ENCODE measurements around the gene RNF121.
A peak's percentile ranks its signal among the peaks of the same experiment; 100 is the strongest.

Gene RNF121

DNA sequence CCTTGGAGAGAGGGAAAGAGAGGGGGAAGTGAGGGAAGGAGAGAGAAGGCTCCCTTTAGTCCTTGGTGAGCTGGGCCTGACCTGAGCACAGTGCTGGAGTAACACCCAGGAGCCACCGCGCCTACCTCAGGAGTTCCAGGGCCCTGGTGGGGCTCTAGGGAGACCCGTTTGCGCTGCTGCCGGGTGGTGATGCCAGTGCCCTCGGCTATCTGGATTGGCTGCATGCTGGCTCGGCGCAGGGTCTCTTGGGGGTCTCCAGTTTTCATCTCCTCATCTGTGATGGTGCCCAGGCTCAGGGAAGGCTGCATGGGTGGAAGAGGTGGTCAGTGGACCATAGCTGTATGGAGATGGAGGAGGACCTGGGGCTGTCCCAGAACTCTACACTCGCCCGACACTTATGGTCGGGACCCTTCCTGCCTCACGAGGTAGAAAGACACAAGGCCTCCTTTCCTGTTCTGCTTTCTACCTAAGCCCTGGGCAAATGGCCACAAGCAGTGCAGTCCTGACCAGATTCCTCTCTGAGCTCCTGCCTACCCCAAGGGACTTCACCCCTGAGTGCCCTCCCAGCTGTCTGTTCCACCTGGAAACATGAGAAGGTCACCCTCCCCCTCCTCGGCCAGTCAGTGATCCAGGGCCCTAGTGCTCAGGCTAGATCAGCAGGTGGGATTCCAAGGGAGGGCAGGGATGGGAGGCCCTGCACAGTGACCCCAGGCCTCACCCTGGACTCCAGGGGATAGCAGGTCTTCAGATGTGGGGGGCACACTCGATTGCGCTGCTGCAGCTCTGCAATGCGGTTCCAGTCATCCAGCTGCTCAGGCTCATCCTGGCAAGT lies 75.9 kb downstream of the RNF121 start:
- DNase-seq = no peak

DNA sequence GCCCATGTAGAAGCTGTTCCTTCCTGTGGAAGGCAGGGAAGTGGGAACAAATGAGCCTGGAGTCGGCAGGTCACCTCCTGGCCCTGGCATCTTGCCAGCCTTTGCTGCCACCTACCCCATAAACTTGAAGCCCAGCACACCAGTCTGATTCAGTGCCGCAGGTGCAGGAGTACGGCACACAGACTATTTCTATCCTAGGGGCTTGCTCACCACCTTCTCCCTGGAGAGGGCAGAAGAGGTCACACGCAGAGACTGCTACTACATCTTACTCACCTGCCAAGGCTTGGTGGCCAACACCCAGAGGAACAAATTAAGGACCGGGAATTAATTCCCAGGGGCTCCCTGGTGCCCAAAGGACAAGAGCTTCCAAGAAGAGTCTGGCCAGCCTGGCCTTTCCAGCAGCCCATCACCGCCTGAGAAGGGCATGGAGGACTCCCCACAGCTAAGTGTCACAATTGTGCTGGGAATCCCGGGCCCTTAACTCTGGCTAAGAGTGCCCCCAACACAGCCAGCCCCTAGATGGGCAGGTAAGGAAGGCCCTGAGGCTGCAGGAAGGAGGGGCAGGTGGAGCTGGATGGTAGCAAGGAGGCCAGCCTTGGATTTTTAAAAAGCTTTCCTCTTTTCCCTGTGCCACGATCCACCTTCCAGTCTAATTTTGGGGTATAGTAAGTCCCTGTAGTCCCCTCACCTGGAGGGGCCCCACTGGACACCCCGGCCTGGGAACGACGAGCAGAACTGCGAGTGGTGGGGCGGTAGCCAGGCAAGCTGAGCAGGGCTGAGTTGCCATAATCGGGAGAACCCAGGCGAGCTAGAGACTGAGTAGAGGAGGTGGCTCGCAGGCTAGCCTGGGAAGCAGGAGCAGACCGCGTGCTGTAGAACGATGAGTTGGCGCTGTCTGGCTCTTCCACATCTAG lies 76.8 kb downstream of the RNF121 start:
- no peak for DNase-seq

DNA sequence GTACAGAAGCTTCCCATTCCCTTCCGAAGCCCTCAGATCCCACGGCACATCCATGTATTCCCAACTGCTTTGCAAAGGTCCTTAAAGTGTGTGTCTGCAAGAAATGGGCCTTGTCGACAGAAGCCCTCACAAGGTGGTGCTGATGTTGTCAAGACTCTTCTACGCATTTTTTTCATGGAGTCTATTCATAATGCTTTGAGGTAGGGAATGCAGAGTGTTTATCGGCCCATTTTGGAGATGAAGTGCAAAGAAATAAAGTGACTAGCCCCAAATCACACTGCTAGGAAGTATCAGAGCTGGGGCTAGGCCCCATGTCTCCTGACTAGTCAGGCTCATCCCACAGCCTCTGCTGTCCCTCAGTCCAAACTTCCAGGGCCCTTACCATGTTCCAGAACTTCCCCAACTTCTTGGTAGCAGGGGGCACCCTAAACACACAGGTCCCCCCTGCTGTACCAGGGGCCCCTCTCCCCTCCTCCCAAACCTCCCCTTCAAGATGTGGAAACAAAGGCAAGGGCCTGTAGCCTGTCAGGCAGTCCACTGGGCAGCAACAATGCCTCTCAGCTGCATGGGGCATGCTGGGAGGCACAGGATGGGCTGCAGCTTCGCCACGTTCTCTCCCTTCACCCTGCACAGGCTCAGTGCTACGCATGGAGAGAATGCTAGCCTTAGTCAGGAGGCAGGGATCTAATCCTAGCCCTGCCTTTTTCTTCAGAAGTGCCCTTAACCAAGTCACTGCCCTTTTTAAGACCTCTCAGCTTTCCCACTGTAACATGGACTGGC lies 77.7 kb downstream of the RNF121 start:
- DNase-seq = no peak

DNA sequence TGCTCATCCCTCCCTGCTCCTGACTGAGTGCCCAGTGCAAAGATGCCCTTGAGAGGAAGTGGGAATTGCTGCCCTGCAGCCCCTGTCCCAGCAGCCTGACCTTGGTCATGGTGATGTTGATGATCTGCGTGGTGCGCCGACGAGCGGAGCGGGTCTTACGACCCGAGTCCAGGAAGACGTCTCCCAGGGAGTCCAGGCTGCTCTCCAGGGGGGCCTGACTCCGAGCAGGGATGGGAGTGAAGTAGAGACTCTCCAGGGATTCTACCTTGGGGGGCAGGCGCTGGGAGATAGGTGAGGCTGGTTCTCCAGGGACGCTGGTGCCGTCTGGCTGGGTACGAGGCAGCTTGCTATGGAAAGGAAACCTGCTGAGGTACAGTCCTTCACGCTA lies 78.2 kb downstream of the RNF121 start:
- DNase-seq = no peak

DNA sequence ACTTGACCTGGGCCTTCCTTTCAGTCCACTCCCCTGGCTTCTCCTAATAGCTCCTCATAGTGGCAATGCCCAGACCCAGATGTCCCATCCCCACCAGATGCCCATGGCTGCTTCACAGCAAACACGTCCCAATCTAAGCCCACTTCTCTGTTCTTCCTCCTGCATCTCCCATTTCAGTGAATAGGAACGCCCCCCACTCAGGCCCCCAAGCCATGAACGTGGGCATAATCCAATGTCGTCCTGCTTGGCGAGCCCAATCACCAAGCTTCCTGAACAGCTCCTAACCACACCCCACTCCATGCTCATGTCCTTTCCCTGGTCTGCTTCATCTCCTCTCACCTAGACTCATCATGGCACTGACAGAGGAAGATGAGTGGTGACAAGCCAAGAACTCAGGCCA lies 78.7 kb downstream of the RNF121 start:
- DNase-seq = no peak

DNA sequence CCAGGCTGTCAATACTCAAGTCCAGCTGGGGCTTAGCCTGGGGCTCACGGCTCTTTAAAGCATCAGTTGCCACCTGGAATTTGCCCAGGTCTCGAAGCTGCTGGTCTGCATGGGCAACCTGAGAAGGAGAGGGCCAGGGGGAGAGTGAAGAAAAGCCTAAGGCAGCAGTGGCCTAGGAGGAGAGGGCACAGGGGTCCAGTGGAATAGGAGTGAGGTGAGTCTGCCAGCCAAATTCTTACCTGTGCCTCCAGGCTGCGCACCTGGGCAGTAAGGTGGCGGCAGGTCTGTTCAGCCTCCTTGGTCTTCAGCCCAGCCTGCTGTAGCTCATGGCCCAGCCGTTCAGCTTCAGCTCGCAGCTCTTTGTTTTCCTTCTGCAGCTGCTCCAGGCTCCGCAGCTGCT lies 79.9 kb downstream of the RNF121 start:
- DNase-seq = no peak

DNA sequence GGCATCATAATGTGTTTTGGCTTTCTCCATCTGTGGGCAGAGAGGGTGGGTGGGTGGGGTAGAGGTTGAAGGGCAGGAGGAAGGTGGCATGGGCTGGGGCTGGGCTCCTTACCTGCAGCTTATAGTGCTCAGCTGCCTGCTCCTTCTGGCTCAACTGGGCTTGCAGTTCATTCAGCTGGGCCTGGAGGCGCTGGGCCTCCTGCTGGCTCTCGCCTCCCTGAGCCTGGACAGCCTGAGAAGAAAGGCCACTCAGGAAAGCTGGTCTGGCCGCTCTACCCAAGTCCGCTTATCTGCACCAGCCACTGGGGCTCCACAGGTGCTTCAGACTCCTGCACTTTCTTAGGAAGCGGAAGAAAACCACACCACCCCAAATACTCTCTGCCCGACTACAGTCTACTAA lies 80.3 kb downstream of the RNF121 start:
- no peak for DNase-seq

DNA sequence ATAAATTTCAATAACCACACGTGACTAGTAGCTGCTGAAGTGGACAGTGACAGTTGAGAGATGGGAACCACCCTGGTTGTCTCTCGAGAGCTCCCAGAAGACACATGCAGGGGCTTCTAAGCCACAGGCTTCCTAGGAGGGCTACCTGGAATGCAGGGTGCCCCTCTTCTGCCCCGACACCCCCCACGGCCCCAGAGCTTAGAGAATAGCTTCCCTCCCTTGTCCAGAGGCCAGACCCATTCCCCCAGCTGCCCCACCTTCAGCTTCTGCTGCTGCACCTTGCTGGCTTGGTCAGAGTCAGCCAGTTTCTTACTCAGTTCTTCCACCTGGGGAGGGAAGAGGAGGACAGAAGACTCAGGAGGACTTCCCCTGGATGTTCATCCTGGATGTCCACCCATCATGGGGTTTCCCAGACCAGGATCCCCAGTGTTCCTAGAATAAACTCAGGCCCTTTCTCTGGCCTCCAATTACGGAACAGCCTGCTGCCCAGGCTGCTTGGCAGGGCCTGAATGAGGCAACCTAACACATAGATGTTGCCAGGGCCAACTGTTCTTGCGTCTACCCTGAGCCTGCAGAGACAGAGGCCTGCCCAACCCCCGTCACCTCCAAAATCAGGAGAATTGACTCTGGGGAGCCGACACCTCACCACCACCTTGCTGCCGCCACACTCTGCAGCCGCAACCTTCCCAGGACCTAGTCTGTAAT lies 81.8 kb downstream of the RNF121 start:
- DNase-seq = peak in 19 of 58 donors; percentile 20 to 75 (median 50)

DNA sequence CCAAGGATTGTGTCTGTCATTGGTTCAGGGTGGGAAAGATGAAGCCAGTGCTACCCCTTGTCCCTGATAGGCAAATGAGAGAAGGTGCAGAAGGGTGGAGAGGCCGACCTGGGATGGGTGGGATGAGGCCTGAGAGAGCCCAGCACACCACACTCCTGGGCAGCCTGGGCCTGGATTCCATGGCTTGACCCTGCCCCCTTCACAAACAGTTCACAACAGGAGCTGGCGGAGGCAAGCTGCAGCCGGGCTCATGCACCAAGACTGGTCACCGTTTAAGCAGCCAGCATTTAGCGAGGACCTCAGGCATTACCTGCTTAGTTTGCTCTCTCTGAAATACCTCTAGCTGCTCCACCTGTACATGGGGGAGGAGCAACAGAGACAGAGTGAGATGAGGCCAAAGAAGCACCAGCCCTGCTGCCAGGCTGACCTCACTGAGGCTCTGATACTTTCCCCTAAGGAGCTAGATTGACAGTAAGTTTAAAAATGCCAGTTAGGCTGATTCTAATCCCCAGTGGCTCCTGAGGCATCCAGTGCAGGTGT lies 83.3 kb downstream of the RNF121 start:
- DNase-seq = no peak

DNA sequence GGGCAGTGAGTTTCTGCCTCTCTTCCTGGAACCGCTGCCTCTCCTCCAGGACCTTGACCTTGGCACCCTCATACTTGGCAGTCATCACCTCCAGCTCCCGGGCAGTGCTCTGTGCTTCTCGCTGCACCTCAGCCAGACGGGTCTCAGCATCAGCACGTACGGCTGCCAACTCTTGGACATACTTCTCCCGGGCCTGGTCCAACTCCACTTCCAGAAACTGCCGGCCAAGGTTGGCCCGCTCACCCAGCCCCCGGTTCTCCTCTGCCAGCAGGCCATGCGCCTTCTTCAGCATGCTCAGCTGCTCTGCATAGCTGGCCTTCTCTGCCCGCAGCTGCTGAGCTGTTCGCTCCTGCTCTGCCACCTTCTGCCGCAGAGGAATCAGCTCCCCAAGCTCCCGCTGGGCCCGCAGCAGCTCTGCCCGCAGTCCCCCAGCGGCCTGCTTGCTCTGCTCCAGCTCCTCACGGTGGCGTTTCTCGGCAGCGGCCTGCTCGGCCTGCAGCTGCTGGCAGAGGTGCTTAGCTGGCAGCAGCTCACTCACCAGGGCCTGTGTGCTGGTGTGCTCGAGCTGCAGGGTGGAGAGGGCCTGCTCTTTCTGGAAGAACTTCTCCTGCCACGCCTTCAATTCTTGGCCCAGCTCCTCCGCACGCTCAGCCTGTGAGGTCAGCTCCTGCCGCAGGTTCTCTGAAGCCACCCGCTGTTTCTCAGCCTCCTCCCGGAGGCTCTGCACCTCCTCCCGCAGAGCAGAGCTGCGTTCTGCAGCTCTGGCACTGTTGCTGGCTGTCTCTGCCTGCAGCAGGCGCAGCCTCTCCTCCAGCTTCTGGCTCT lies 84.3 kb downstream of the RNF121 start:
- peak in 50 of 58 donors; percentile 32 to 93 (median 72) for DNase-seq

DNA sequence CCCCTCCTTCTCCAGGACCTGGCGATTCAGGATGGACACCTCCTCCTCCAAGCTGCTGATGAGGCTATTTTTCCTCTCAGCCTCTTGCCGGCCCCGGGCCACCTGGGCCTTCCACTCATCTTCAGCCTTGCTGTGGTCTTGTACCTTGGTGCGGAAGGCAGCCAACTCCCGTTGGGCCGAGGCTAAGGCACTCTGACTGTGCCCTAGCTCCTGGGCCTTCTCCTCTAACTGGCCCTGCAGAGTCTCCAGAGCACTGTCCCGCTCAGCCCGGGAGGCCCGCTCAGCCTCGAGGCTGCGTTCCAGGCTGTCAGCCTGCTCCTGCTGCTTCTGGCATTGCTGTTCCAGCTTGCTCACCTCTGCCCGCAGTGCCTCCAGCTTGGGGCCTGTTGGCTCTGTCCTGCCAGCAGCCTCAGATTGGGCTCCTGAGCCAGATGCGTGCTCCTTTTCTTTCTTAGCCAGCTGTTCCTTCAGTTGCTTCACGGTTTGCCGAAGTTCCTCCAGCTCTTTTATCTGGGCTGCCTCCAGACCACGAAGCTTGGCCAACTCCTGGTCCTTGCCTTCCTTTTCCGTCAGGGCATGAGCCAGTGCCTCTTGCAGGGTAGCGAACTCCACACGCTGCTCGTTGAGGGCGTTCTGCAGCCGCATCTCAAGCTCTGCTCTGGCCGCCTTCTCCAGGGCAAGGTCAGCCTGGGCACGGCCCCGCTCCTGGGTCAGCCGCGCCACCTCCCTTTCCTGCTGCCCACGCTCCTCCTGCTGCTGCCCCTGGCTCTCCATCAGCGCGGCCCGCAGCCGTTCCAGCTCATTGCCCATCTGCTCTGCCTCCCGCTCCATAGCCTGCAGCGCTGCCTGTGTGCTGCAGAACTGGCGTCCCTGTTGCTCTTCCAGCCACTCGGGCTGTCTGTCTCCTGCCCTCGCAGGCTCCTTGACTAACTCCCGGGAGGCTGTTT lies 85.2 kb downstream of the RNF121 start:
- no peak for DNase-seq

DNA sequence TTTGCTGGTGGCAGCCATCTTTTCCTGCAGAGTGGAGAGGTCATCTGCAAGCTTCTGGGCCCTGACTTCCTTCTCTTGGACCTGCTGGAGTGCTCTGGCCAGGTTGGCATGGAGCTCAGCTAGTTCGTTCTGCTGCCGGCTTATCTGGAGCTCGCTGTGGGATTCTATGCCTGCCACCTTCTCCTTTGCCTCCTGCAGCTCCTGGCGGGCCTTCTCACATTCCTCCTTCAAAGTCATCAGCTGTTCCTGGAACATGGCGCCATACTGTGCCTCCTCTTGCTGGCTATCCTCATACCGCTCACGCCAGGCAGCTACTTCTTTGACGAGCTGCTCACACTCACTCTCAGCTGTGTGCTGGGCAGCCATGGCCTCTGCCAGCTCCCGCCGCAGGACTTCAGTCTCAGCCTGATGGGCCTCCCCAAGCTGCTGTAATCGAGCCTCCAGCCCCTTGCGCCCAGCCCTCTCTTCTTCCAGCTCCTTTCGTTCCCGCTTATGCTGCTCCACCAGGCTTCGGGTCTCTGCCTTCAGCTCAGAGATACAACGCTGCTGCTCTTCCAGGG lies 86.0 kb downstream of the RNF121 start:
- DNase-seq = no peak

DNA sequence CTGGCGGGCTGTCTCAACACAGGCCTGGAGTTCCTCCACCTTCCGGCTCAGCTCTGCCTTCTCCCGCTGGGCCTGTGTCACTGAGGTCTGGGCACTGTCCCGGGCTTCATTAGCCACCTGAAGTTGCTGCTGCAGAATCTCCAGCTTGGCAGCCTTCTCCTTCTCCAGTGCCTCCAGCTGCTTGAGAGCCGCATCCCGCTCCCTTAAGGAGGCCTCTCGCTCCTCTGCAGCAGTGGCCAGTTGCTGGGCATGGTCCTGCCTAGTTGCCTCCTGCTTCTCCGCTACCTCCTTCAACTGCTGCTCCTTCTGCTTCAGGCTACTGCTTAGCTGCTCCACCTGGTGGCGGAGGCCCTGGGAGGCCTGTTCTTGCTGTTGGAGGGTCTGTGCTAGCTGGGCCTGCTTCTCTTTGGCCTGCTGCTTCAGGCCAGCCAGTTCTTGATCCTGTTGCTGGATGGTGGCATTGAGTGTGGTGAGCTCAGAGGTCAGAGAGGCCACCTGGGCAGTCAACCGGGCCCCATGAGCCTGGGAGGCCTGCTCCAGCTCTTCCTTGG lies 86.7 kb downstream of the RNF121 start:
- peak in 6 of 58 donors; percentile 15 to 52 (median 32) for DNase-seq

DNA sequence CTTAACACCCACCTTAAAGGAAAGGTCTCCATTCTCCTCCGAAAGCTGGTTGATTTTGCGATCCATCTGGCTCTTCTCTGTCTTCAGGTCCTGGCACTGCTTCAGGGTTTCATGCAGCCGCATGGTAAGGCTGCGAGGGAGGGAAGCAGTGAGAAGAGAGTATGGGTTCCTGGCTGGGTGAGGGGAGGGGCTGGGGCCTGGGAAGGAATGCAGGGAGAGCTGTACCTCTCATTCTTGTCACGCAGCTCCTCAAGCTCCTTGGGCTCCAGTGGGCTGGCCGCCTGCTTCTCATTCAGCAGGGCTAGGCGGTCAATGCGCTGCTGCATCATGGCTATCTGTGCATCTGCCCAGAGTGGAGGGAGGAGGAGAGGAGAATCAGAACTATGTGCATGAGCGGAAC lies 89.3 kb downstream of the RNF121 start:
- no peak for DNase-seq

DNA sequence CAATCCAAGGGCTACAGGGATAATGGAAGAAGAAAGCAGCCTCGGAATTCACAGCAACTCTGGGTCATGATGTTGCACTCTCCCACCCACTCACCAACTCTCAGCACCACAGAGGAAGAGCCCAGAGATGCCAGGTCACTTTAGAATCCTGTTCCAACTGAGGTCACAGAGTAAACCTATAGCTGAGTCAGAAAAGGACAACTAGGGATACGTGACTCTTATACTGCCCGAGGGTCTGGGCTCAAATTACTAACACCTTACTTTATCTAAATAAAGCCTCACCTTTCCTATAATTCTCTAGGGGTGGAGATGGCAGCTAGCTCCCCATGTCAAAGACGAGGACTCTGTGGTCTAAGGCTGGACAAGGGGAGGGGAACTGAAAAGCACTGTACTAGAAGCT lies 94.5 kb downstream of the RNF121 start:
- no peak for DNase-seq

DNA sequence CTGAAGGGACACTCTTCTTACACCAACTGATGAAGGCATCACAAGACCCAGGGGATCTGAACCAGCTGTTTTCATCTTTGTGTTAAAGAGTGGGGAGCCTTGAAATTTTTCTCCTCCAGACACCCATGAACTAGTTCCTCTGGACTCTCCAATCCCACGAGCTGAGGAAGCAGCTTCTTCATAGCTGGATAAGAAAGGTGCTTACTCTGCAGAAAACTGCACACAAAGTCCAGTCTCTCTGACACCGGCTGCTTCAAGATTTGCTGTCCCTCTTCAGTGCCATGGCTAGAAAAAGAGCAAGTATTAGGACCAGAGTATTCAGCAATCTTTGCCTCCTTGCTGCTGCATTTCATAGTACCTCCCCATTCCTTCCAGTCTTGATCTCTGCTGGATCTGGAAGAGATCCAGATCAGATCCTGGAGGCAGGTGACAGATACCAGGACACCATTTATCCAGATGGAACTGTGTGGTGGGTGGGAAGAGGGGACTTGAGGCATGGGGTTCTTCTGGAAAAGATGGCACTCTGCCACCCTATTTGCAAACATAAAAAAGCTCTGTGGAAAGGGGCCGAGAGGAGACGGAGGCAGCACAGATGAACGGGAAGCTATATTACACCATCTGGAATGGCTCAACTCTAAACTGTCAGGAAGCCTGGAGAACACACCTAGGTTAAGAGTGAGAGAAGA lies 95.4 kb downstream of the RNF121 start:
- DNase-seq = no peak

DNA sequence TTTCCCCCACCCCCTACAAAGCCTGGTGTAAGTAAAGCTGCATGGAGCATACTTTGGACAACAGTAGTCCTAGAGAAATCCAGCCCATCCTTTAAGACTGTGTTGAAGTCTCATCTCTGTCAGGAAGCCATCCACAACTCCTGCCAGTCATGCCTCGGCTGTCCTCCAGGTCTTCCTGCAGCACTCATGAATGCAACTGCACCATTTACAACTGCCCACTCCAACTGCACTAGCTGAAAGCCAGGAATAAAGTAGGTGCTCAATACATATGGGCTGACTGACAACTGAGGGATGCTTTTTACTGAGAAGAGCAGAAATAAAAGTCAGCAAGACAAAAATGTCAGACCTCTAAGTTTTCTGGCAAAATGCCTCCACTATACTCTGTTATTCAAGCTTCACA lies 97.2 kb downstream of the RNF121 start:
- no peak for DNase-seq
